GM23248 (cell line): ENCODE measurements around the gene FLII. TPM values are rescaled to one million over a fixed set of nuclear protein-coding genes. Genes with fewer than 3 reads are reported as not detected.

ENCODE experiments used
- DNase-seq: peaks from one replicate; pipeline ENCODE4 v3.0.0-alpha.2; 2015
- H2AFZ ChIP-seq: fragments of 200-600 bp; sonication (generic); 2 replicates; pipeline ENCODE4 v1.6.1; 2016; ENCODE audit warnings: antibody characterized with exemption
- H3F3A ChIP-seq: fragments of 200-600 bp; sonication (generic); 2 replicates; pipeline ENCODE4 v1.6.1; 2016; ENCODE audit warnings: mild to moderate bottlenecking, antibody characterized with exemption, mixed run types; ENCODE audit not compliant: insufficient read depth
- H3K27ac ChIP-seq: fragments of 200-600 bp; sonication (generic); 2 replicates; pipeline ENCODE4 v1.5.1; 2016; ENCODE audit warnings: mild to moderate bottlenecking
- H3K27me3 ChIP-seq: fragments of 200-600 bp; sonication (generic); replicated peaks from 2 replicates; pipeline ENCODE4 v1.6.1; 2016; ENCODE audit warnings: mild to moderate bottlenecking; ENCODE audit not compliant: insufficient read depth
- H3K36me3 ChIP-seq: fragments of 200-600 bp; sonication (generic); 2 replicates; pipeline ENCODE4 v1.6.1; 2016; ENCODE audit warnings: low read depth, mild to moderate bottlenecking
- H3K4me1 ChIP-seq: fragments of 200-600 bp; sonication (generic); 2 replicates; pipeline ENCODE4 v1.6.1; 2016; ENCODE audit warnings: mild to moderate bottlenecking; ENCODE audit not compliant: insufficient read depth
- H3K4me2 ChIP-seq: fragments of 200-600 bp; sonication (generic); one replicate; pipeline ENCODE4 v1.6.1; 2016; ENCODE audit warnings: mild to moderate bottlenecking; ENCODE audit not compliant: unreplicated experiment
- H3K4me3 ChIP-seq: fragments of 200-600 bp; sonication (generic); 2 replicates; pipeline ENCODE4 v1.5.1; 2016; ENCODE audit warnings: mild to moderate bottlenecking
- H3K79me2 ChIP-seq: fragments of 200-600 bp; sonication (generic); 2 replicates; pipeline ENCODE4 v1.6.1; 2016; ENCODE audit warnings: mild to moderate bottlenecking; ENCODE audit not compliant: insufficient read depth
- H3K9ac ChIP-seq: fragments of 200-600 bp; sonication (generic); 2 replicates; pipeline ENCODE4 v1.6.1; 2016; ENCODE audit warnings: mild to moderate bottlenecking
- H3K9me2 ChIP-seq: fragments of 200-600 bp; sonication (generic); 2 replicates; pipeline ENCODE4 v1.6.1; 2016; ENCODE audit warnings: mixed run types, mild to moderate bottlenecking, moderate library complexity; ENCODE audit not compliant: insufficient read depth
- H3K9me3 ChIP-seq: fragments of 200-600 bp; sonication (generic); one replicate; pipeline ENCODE4 v1.6.1; 2017; ENCODE audit warnings: low read depth
- H4K20me1 ChIP-seq: fragments of 200-600 bp; sonication (generic); 2 replicates; pipeline ENCODE4 v1.6.0; 2016; ENCODE audit not compliant: insufficient read depth
- EZH2 ChIP-seq: fragments of 200-600 bp; sonication (generic); IDR thresholded peaks from 2 replicates; pipeline ENCODE4 v1.6.1; 2018; ENCODE audit warnings: antibody characterized with exemption, mild to moderate bottlenecking; ENCODE audit not compliant: insufficient read depth, poor library complexity, severe bottlenecking
- EZH2phosphoT487 ChIP-seq: fragments of 200-600 bp; sonication (generic); IDR thresholded peaks from 2 replicates; pipeline ENCODE4 v1.6.1; 2018; ENCODE audit warnings: antibody characterized with exemption, moderate library complexity, mild to moderate bottlenecking, low read depth; ENCODE audit not compliant: insufficient read depth
- WGBS, 2 experiments: methylation state at CpG; one replicate each; pipeline ENCODE4 v1.1.6; 2015 to 2017; ENCODE audit warnings: low lambda C conversion rate in 2 of 2, low coverage in 1 of 2; ENCODE audit errors: missing lambda C conversion rate in 2 of 2; 5-methylcytosine and 5-hydroxymethylcytosine counted together
- in situ Hi-C: fragments of 300-500 bp; cut with MboI; formaldehyde crosslinking; loops from 2 replicates; pipeline ENCODE4 v1.15.0; 2020
- polyA plus RNA-seq: library from polyadenylated mRNA; unstranded; fragments of >200 nt; fragmentation: Nextera tagmentation; extraction: Ambion mirVana; gene quantifications from 2 replicates; pipeline ENCODE4 v1.2.1, GENCODE V29; 2016
- total RNA-seq: library from RNA; depleted of rRNA; stranded (reverse); fragments of >200 nt; shearing (Covaris generic); gene quantifications from 2 replicates; pipeline ENCODE4 v1.2.3, GENCODE V29; 2014

Gene FLII
- total and polyA plus RNA-seq, 2 experiments from 2014 or later: 187 to 250 TPM

DNA sequence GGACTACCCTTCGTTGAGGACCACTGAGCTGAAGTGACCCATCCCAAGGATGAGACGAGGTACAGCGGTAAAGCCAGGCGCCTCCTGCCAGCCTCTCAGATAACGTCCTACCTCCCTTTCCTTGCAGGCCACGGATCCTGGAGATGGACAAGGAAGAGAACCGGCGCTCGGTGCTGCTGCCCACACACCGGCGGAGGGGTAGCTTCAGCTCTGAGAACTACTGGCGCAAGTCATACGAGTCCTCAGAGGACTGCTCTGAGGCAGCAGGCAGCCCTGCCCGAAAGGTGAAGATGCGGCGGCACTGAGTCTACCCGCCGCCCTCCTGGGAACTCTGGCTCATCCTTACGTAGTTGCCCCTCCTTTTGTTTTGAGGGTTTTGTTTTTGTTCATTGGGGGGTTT is 50.4 kb downstream of the FLII start:
- peaks cover 67% of the 10 kb centered on the region for H3K79me2 ChIP-seq
- H3K27me3 ChIP-seq: no peaks in the 10 kb centered on the region
- H3F3A ChIP-seq: no peaks in the 10 kb centered on the region; the same call in 1 of the 2 replicates
- H3K9me2 ChIP-seq: no peaks in the 10 kb centered on the region
- H3K4me2 ChIP-seq: no peak overlapping the region
- no peak overlapping the region for H3K4me3 ChIP-seq
- H3K36me3 ChIP-seq: peaks cover 28% of the 10 kb centered on the region
- H3K4me1 ChIP-seq: no peaks in the 10 kb centered on the region
- DNase-seq: no peak
- TF ChIP-seq EZH2phosphoT487 (no peak), EZH2 (no peak)
- WGBS, 2 experiments: 88 to 94% methylated on average over 19 of the region's 19 CpGs
- H4K20me1 ChIP-seq: no peaks in the 10 kb centered on the region; the same call in 1 of the 2 replicates
- no peak overlapping the region for H2AFZ ChIP-seq
- in situ Hi-C loops: no loop called here
- H3K9ac ChIP-seq: no peak overlapping the region
- H3K9me3 ChIP-seq: no peaks in the 10 kb centered on the region
- H3K27ac ChIP-seq: no peak overlapping the region

- Histone ChIP-seq H4K20me1 (no peaks in the 10 kb centered on the region; the same call in 1 of the 2 replicates), H3K9me3 (no peaks in the 10 kb centered on the region), H3K79me2 (peaks cover 78% of the 10 kb centered on the region), H3F3A (no peaks in the 10 kb centered on the region; the same call in 1 of the 2 replicates), H3K4me1 (no peaks in the 10 kb centered on the region), H3K27me3 (no peaks in the 10 kb centered on the region), H3K9ac (no peak overlapping the region), H3K4me3 (no peak overlapping the region), H3K36me3 (peaks cover 28% of the 10 kb centered on the region), H2AFZ (no peak overlapping the region), H3K27ac (no peak overlapping the region), H3K4me2 (no peak overlapping the region), H3K9me2 (no peaks in the 10 kb centered on the region)
- no peak for DNase-seq
- in situ Hi-C loops: no loop called here
- no peak for TF ChIP-seq EZH2
- TF ChIP-seq EZH2phosphoT487: no peak
These were observed 51.6 kb downstream of the FLII start for GRCh38 chr17:18206962-18207361.

GRCh38 chr17:18205861-18206260 is 52.7 kb downstream of the FLII start:
- Histone ChIP-seq H4K20me1 (no peaks in the 10 kb centered on the region; the same call in 1 of the 2 replicates), H3K79me2 (peaks cover 89% of the 10 kb centered on the region)
- no peak for DNase-seq

DNA sequence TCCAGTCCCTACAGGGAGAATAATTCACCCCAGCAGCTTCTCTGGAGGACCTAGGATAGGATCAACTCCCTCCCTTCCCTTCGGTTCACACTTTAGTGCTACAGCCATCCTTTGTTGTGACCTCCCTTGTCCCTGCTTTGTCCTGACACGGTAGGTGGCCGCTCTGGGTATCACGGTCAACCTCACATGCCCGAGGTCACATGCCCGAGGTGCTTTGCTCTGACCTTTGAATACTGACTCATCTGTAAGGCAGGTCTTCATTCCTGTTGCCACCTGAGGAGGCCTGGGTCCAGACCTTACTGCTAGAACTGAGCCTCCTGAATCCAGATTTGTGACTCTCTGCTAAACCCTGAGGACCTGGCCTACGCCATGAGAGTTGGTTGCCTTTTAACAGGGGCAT is 55.2 kb downstream of the FLII start:
- H4K20me1 ChIP-seq: peaks cover 14% of the 10 kb centered on the region

More at GRCh38 chr17:18205861-18206260, 52.7 kb downstream of the FLII start:
- TF ChIP-seq EZH2phosphoT487 (no peak), EZH2 (no peak)
- Histone ChIP-seq H3K9ac (no peak overlapping the region), H3K4me3 (no peak overlapping the region), H3K27me3 (no peaks in the 10 kb centered on the region), H3K9me3 (no peaks in the 10 kb centered on the region), H3K4me1 (no peaks in the 10 kb centered on the region), H3K27ac (no peak overlapping the region), H3K36me3 (peaks cover 27% of the 10 kb centered on the region), H3F3A (no peaks in the 10 kb centered on the region; the same call in 1 of the 2 replicates), H3K9me2 (no peaks in the 10 kb centered on the region), H2AFZ (no peak overlapping the region), H3K4me2 (no peak overlapping the region)
- WGBS, 2 experiments: 93 to 100% methylated on average over 2 of the region's 2 CpGs
- in situ Hi-C loops: no loop called here

DNA sequence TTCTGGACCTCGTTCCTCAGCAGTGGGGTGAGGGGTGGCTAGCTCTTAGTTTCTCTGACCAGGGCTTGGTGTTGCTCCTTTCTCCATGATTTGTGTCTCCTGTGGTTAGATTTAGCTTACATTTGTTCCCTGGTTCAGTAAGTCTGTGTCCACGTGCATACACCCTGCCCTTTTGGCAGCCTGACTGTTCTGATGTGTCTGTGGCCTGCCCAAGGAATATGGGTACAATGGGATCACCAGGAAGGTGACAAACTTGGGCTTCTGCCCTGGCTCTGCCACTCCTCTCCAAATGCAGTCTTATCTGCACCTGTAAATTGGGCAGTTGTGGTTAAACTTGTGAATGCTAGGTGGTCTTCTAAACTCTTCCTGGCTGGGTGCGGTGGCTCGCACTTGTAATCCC is 57.4 kb downstream of the FLII start:
- DNase-seq: no peak
- Histone ChIP-seq H3K4me1 (no peaks in the 10 kb centered on the region), H2AFZ (no peak overlapping the region), H3K36me3 (peaks cover 25% of the 10 kb centered on the region), H3K27ac (no peak overlapping the region), H3F3A (no peaks in the 10 kb centered on the region), H4K20me1 (peaks cover 27% of the 10 kb centered on the region), H3K4me3 (no peak overlapping the region), H3K9ac (no peak overlapping the region), H3K4me2 (no peak overlapping the region), H3K9me2 (no peaks in the 10 kb centered on the region), H3K79me2 (peaks cover 100% of the 10 kb centered on the region), H3K9me3 (no peaks in the 10 kb centered on the region), H3K27me3 (no peaks in the 10 kb centered on the region)
- 62 to 64% methylated on average over 4 of the region's 4 CpGs for WGBS, 2 experiments
- in situ Hi-C loops: no loop called here
- TF ChIP-seq EZH2 (no peak), EZH2phosphoT487 (no peak)

More for the DNA sequence above, 55.2 kb downstream of the FLII start:
- Histone ChIP-seq H3K9me2 (no peaks in the 10 kb centered on the region), H2AFZ (no peak overlapping the region), H3K4me3 (no peak overlapping the region), H3K27ac (no peak overlapping the region), H3K27me3 (no peaks in the 10 kb centered on the region), H3K79me2 (peaks cover 98% of the 10 kb centered on the region), H3K36me3 (peaks cover 8% of the 10 kb centered on the region), H3K9me3 (no peaks in the 10 kb centered on the region), H3K4me2 (no peak overlapping the region), H3F3A (no peaks in the 10 kb centered on the region), H3K4me1 (no peaks in the 10 kb centered on the region), H3K9ac (no peak overlapping the region)
- TF ChIP-seq EZH2 (no peak), EZH2phosphoT487 (no peak)
- 73 to 79% methylated on average over 7 of the region's 7 CpGs for whole genome bisulfite sequencing, 2 experiments
- DNase-seq: no peak
- in situ Hi-C loops: no loop called here
